ENCODE measurements around the gene ZNHIT1.
A peak's percentile ranks its signal among the peaks of the same experiment; 100 is the strongest.
"Not testable (repeated sequence)": the region's sequence is repeated elsewhere in the genome, so short reads cannot be mapped to it uniquely, and the experiment has no call there.

ZNHIT1 gene

GRCh38 chr7:101240226-101241014 lies 22.5 kb downstream of the ZNHIT1 start:
- DNase-seq (ENCODE audit: low read depth, low spot score) = no peak

- no peak for DNase-seq (ENCODE audit: low read depth, low spot score)
These were observed 23.0 kb downstream of the ZNHIT1 start for GRCh38 chr7:101241015-101241363.

- no peak for DNase-seq (ENCODE audit: low read depth, low spot score)
These were observed 23.7 kb downstream of the ZNHIT1 start for GRCh38 chr7:101241443-101242349.

- no peak for DNase-seq (ENCODE audit: low read depth, low spot score)
These were observed 25.8 kb downstream of the ZNHIT1 start for GRCh38 chr7:101243646-101244374.

- no peak for DNase-seq (ENCODE audit: low read depth, low spot score)
These were observed 26.6 kb downstream of the ZNHIT1 start, which contains the start of gene FIS1 for GRCh38 chr7:101244375-101245146. Gene FIS1 (minus strand): TSS chr7:101245081. CDS start chr7:101245004, 77 bp downstream.

- no peak for DNase-seq (ENCODE audit: low read depth, low spot score)
These were observed 27.2 kb downstream of the ZNHIT1 start for GRCh38 chr7:101245147-101245668.

- no peak for DNase-seq (ENCODE audit: low read depth, low spot score)
These were observed 30.3 kb downstream of the ZNHIT1 start for GRCh38 chr7:101248276-101248675.

- no peak for DNase-seq (ENCODE audit: low read depth, low spot score)
These were observed 32.4 kb downstream of the ZNHIT1 start for GRCh38 chr7:101250324-101250723.

GRCh38 chr7:101251871-101252659 lies 34.1 kb downstream of the ZNHIT1 start:
- DNase-seq (ENCODE audit: low read depth, low spot score) = peak; percentile 92

- DNase-seq (ENCODE audit: low read depth, low spot score) = not testable (repeated sequence)
These were observed 35.2 kb downstream of the ZNHIT1 start for GRCh38 chr7:101253199-101253598.

GRCh38 chr7:101255796-101256195 lies 37.8 kb downstream of the ZNHIT1 start:
- no peak for DNase-seq (ENCODE audit: low read depth, low spot score)

- no peak for DNase-seq (ENCODE audit: low read depth, low spot score)
These were observed 40.3 kb downstream of the ZNHIT1 start for GRCh38 chr7:101258243-101258731.

GRCh38 chr7:101264102-101264706 lies 46.2 kb downstream of the ZNHIT1 start:
- DNase-seq (ENCODE audit: low read depth, low spot score) = not testable (repeated sequence)

- DNase-seq (ENCODE audit: low read depth, low spot score) = no peak
These were observed 47.9 kb downstream of the ZNHIT1 start for GRCh38 chr7:101265622-101266516.

- DNase-seq (ENCODE audit: low read depth, low spot score) = no peak
These were observed 51.7 kb downstream of the ZNHIT1 start for GRCh38 chr7:101269664-101270063.

GRCh38 chr7:101271021-101271420 lies 53.1 kb downstream of the ZNHIT1 start:
- no peak for DNase-seq (ENCODE audit: low read depth, low spot score)

- no peak for DNase-seq (ENCODE audit: low read depth, low spot score)
These were observed 55.2 kb downstream of the ZNHIT1 start for GRCh38 chr7:101273206-101273605.

Data from iPS DF 19.7 (cell line).